Stomach (tissue), 9 donors: ENCODE results near the gene BTD. TPM values are rescaled to one million over a fixed set of nuclear protein-coding genes. Genes with fewer than 3 reads are reported as not detected.

ENCODE experiments used
- DNase-seq, 2 donors: peaks; one replicate each; pipeline versions ENCODE4 v3.0.0 to v3.0.0-alpha.2; 2013 to 2019
- H3K27ac ChIP-seq, 5 donors: fragments of 200-600 bp in 4 of 5; sonication (generic) in 4 of 5; one replicate each; pipeline ENCODE4 v1.5.1; 2013 to 2019; ENCODE audit warnings: mild to moderate bottlenecking in 1 of 5, moderate library complexity in 1 of 5
- H3K27me3 ChIP-seq, 3 donors: fragments of 200-600 bp; sonication (generic); one replicate each; pipeline ENCODE4 v1.5.1; 2017 to 2019; ENCODE audit warnings: mixed run types in 1 of 3
- H3K36me3 ChIP-seq, 4 donors: fragments of 200-600 bp; sonication (generic); 1 replicate in 3 of 4; 2 replicates in 1 of 4; pipeline ENCODE4 v1.5.1; 2016 to 2019
- H3K4me1 ChIP-seq, 4 donors: fragments of 200-600 bp; sonication (generic); one replicate each; pipeline ENCODE4 v1.5.1; 2016 to 2019
- H3K4me3 ChIP-seq, 4 donors: fragments of 200-600 bp; sonication (generic) in 3 of 4; one replicate each; pipeline ENCODE4 v1.5.1; 2016 to 2019; ENCODE audit warnings: mild to moderate bottlenecking in 1 of 4
- H3K9me3 ChIP-seq, 4 donors: fragments of 200-600 bp; sonication (generic); one replicate each; pipeline ENCODE4 v1.5.1; 2016 to 2019
- EP300 ChIP-seq: sonication (generic); formaldehyde crosslinking; IDR thresholded peaks from one replicate; pipeline ENCODE4 v1.6.1; 2017; ENCODE audit warnings: antibody characterized with exemption
- POLR2A ChIP-seq, 4 donors: fragments of 450-650 bp; IDR thresholded peaks; one replicate each; pipeline ENCODE4 v1.6.1; 2016; ENCODE audit warnings: antibody characterized with exemption in 4 of 4, control low read depth in 2 of 4, mild to moderate bottlenecking in 1 of 4, moderate library complexity in 1 of 4
- POLR2AphosphoS5 ChIP-seq, 3 donors: sonication (generic); formaldehyde crosslinking; IDR thresholded peaks; one replicate each; pipeline ENCODE4 v1.6.1; 2016; ENCODE audit warnings: antibody characterized with exemption in 3 of 3
- WGBS, 5 donors: extraction: QIAGEN DNeasy Blood & Tissue Kit in 3 of 5; methylation state at CpG; one replicate each; pipeline versions ENCODE4 v1.1.5 to v1.1.7; 2013 to 2018; 5-methylcytosine and 5-hydroxymethylcytosine counted together
- intact Hi-C: fragments of 100-400 bp; cut with DNase I; formaldehyde crosslinking; loops from one replicate; pipeline ENCODE4 v1.15.1; 2023; ENCODE audit warnings: low total_unique reads
- polyA plus RNA-seq, 3 donors: library from polyadenylated mRNA; stranded (reverse); fragments of 200-250 nt; gene quantifications; one replicate each; pipeline ENCODE4 v1.2.3, GENCODE V29; 2013
- total RNA-seq, 5 donors: library from RNA; depleted of rRNA; stranded (reverse); fragments of >200 nt; gene quantifications; one replicate each; pipeline versions ENCODE4 v1.1.0 to v1.2.3, GENCODE V29; 2014 to 2016
- TF ChIP-seq, protein P1 (sequence below), 7 experiments: fragments of 450-650 bp in 4 of 7; fragments of 200-600 bp in 3 of 7; sonication (generic) in 3 of 7; IDR thresholded peaks; one replicate each; pipeline ENCODE4 v1.5.1; 2016 to 2019; ENCODE audit warnings: antibody characterized with exemption in 7 of 7, control low read depth in 2 of 7, mild to moderate bottlenecking in 1 of 7
- donor health status: healthy with polysubstance abuse.
- donor health status: Bipolar disorder and iron deficiency.
- donor health status: healthy.

Gene BTD
- total and polyA plus RNA-seq, 8 donors = 2.9 to 102 (median 12.0) TPM

DNA sequence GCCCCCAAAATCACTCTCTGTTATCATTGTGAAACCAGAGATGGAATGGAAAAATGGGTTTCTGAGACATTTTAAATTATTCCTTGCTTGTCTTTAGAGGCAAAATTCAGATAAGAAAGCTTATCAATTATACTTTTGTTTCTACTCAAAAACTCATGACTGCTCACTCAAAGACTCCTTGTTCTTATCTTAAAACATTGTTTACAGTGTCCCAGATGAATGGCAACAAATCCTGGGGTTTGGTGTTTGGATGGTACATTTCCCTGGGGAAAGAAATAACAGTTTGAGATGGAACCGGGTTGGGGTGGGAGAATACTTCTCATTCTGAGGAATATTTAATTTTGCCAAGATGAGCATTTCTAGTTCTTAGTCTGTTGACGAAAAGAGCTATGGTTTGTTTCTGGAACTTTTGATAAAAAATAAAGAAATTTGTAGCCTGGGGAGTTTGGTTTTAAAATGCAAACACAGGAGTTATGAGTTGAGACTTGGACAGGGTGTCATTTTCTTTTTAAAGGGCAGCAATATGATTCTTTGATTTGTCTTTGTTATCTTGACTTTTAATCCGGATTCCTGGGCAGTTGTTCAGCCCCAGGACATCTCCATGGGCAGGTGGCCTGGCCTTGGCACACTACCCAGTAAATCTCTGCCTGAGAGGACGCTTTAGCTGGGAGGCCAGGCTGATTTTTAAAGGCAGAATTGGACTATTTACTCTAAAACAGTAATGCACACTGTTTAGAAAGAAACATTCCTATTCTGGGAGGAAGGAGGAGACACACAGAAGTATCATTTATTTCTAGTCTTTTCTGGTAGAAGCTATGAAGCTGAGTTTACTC is 32.4 kb downstream of the BTD start:
- no peaks in the 10 kb centered on the region for H3K9me3 ChIP-seq
- no peaks in the 10 kb centered on the region for H3K27me3 ChIP-seq
- TF ChIP-seq, protein P1, sequence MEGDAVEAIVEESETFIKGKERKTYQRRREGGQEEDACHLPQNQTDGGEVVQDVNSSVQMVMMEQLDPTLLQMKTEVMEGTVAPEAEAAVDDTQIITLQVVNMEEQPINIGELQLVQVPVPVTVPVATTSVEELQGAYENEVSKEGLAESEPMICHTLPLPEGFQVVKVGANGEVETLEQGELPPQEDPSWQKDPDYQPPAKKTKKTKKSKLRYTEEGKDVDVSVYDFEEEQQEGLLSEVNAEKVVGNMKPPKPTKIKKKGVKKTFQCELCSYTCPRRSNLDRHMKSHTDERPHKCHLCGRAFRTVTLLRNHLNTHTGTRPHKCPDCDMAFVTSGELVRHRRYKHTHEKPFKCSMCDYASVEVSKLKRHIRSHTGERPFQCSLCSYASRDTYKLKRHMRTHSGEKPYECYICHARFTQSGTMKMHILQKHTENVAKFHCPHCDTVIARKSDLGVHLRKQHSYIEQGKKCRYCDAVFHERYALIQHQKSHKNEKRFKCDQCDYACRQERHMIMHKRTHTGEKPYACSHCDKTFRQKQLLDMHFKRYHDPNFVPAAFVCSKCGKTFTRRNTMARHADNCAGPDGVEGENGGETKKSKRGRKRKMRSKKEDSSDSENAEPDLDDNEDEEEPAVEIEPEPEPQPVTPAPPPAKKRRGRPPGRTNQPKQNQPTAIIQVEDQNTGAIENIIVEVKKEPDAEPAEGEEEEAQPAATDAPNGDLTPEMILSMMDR (IDR thresholded peaks at IDR 0.05) = no peak
- TF ChIP-seq EP300 (no peak), POLR2A (IDR thresholded peaks at IDR 0.05) (no peak), POLR2AphosphoS5 (IDR thresholded peaks at IDR 0.05) (no peak)
- H3K27ac ChIP-seq = peak overlapping the region in 4 of 5 donors; percentile 66 to 86 (median 72)
- H3K4me3 ChIP-seq = no peak overlapping the region
- peaks cover 26 to 84% (median 49%) of the 10 kb centered on the region in 4 donors for H3K4me1 ChIP-seq
- intact Hi-C loops = loop anchor here (10.0 kb wide), 1 partner anchor 611 kb away; no protein-coding TSS in a partner anchor
- DNase-seq = no peak
- H3K36me3 ChIP-seq = no peaks in the 10 kb centered on the region
- 17 to 27% (median 22%) methylated on average over 4 of the region's 4 CpGs for WGBS, 5 donors

GRCh38 chr3:15634671-15635070 is 33.1 kb downstream of the BTD start:
- Histone ChIP-seq H3K27me3 (no peaks in the 10 kb centered on the region), H3K4me1 (peaks cover 26 to 84% (median 49%) of the 10 kb centered on the region in 4 donors), H3K27ac (peak overlapping the region in 4 of 5 donors; percentile 66 to 86 (median 72)), H3K9me3 (no peaks in the 10 kb centered on the region), H3K36me3 (no peaks in the 10 kb centered on the region), H3K4me3 (no peak overlapping the region)
- WGBS, 5 donors = 61 to 87% (median 71%) methylated on average over 2 of the region's 2 CpGs
- TF ChIP-seq POLR2AphosphoS5 (IDR thresholded peaks at IDR 0.05) (no peak), POLR2A (IDR thresholded peaks at IDR 0.05) (no peak), EP300 (no peak)
- TF ChIP-seq, protein P1 (IDR thresholded peaks at IDR 0.05) = no peak
- intact Hi-C loops = loop anchor here (10.0 kb wide), 1 partner anchor 610 kb away; no protein-coding TSS in a partner anchor
- DNase-seq = no peak

GRCh38 chr3:15635121-15635661 is 33.6 kb downstream of the BTD start:
- H3K36me3 ChIP-seq = no peaks in the 10 kb centered on the region
- peak in 1 of 2 donors; percentile 85 for DNase-seq
- H3K4me3 ChIP-seq = no peak overlapping the region
- TF ChIP-seq, protein P1 (IDR thresholded peaks at IDR 0.05) = no peak
- TF ChIP-seq POLR2AphosphoS5 (IDR thresholded peaks at IDR 0.05) (peak; percentile 30 to 78 (median 51)), EP300 (peak; percentile 36)
- no peaks in the 10 kb centered on the region for H3K9me3 ChIP-seq
- WGBS, 5 donors = 53 to 81% (median 78%) methylated on average over 13 of the region's 13 CpGs
- H3K4me1 ChIP-seq = peaks cover 26 to 80% (median 47%) of the 10 kb centered on the region in 4 donors
- intact Hi-C loops = loop anchor here (10.0 kb wide), 1 partner anchor 610 kb away; no protein-coding TSS in a partner anchor
- peak overlapping the region; percentile 1 to 86 (median 66) for H3K27ac ChIP-seq
- no peaks in the 10 kb centered on the region for H3K27me3 ChIP-seq

DNA sequence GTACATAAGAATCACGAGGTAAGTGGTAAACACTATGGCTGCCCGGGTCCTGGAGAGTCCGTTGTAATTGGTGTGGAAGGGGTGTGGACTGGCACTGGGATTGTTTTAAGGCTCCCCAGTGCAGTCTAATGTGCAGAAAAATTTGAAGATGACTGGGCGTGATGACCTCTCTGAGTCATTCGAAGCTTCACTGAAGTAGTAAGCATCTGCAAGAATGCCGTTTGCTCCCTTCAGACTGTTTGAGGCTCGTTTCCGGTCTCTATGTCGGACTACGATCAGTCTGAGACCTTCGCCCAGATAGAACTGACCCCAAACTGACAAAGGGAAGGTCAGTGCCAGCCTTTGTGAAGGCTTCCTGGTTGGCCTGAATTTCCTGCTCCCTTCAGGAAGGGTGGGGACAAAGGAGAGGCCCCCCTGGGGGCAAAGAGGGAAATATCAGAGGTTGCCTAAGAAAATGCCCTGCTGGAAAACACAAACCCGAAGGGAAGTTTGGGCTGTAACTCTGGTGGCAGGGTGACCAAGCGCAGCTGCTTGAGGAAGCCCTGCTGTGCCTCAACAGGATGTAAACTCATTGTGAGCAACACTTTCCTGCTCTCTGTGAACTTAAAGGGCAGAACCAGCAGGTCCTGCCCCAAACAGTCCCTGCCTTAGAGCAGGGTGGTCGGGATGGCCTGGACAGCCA is 34.6 kb downstream of the BTD start:
- peak overlapping the region in 4 of 5 donors; percentile 66 to 86 (median 72) for H3K27ac ChIP-seq

More for the DNA sequence above, 34.6 kb downstream of the BTD start:
- Histone ChIP-seq H3K27me3 (no peaks in the 10 kb centered on the region), H3K4me3 (no peak overlapping the region), H3K36me3 (no peaks in the 10 kb centered on the region), H3K9me3 (no peaks in the 10 kb centered on the region), H3K4me1 (peaks cover 17 to 71% (median 39%) of the 10 kb centered on the region in 4 donors)
- peak in 1 of 2 donors; percentile 45 for DNase-seq
- 61 to 79% (median 71%) methylated on average over 14 of the region's 14 CpGs for WGBS, 5 donors
- TF ChIP-seq EP300 (no peak), POLR2A (IDR thresholded peaks at IDR 0.05) (no peak), POLR2AphosphoS5 (IDR thresholded peaks at IDR 0.05) (peak in 2 of 3 donors; percentile 10 to 13)
- TF ChIP-seq, protein P1 (IDR thresholded peaks at IDR 0.05) = no peak
- intact Hi-C loops = loop anchor here (10.0 kb wide), 1 partner anchor 609 kb away; no protein-coding TSS in a partner anchor
